Effector CD4-positive, alpha-beta T cell (primary cell): ENCODE data around the gene RNF14.
A peak's percentile ranks its signal among the peaks of the same experiment; 100 is the strongest.

Experiments used
- DNase-seq: peaks from one replicate; pipeline ENCODE4 v3.0.0-alpha.2; 2020

RNF14 gene

DNA sequence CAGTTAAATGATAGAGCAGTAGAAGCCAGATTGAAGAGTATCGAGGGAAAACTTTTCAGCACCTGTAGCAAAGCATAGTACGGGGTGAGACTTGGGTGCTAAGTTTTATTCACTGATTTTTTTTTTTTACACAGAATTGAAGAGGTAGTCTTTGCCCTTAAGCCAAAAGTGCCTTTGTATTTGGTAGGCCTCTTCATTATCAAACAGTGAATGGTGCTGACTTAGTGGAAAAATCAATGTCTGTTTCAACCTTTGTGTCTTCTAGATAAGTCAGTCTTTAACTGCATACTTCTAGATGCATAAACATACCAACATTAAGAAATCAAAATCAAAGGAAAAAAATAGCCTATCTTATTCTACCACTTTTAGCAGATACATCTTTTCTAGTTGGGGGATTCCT, 13.7 kb downstream of the RNF14 start:
- no peak for DNase-seq

DNA sequence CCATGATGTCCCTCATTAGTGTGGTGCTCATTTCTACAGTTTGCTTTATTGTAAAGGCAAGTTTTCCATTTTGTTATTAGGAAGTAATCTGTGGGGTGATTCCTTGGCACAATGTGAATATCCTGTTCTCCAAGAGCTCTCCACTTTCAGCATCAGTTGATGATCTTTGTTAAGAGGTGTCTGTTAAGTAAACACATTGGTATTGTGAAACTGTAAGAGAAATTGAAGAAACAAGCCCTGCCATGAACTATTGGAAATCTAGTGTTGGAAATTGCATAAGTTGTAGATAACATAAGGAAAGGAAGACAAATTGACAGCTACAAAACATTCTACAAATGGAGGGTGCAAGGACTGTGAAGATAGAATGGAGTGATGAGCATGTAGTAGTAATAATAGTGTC, 17.2 kb downstream of the RNF14 start:
- no peak for DNase-seq

DNA sequence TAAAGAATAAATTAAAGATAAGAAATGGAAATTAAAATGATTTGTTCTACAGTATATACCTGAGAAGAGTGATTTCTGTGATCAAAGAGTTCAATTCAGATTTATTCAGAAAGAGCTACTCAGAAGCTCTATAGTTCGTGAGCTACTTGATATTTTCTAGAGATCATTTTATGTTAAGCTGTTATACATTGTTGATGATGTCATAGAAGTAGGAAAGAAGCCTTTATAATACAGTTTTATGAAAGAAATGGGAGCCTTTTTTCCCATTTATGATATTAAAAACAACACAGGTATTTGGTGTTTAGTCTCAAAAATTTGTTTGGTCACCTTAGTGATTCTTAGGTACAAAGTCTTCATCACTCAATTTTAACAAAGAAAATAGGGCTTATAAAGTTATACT, 20.8 kb downstream of the RNF14 start:
- no peak for DNase-seq

DNA sequence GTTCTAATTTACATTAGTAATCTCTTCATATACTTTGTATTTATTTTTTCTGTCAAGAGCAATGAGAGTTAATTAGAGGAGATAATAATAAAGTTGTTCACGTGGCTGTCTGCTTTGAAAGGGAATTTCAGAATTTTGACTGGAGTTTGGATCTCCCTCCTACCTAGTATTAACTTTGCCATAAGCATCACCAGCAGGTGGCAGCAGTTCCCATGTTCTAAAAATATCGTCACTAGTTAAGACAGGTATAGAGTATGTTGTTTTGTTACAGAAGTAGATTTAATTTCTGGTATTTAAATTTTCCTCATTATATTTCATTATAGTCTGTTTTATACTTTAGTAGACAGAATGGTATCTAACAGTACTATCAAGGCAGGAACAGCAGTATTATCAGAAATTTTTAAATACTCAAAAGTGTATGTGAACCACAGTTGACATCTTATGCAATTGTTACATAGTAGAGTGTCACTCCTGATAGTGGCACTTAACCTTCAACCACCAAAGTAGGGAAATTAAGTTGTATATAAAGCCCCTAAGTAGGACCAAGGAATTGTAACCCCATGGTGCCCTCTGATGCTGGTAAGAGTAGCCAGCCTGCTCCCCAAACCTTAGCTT, 23.6 kb downstream of the RNF14 start:
- peak; percentile 80 for DNase-seq

DNA sequence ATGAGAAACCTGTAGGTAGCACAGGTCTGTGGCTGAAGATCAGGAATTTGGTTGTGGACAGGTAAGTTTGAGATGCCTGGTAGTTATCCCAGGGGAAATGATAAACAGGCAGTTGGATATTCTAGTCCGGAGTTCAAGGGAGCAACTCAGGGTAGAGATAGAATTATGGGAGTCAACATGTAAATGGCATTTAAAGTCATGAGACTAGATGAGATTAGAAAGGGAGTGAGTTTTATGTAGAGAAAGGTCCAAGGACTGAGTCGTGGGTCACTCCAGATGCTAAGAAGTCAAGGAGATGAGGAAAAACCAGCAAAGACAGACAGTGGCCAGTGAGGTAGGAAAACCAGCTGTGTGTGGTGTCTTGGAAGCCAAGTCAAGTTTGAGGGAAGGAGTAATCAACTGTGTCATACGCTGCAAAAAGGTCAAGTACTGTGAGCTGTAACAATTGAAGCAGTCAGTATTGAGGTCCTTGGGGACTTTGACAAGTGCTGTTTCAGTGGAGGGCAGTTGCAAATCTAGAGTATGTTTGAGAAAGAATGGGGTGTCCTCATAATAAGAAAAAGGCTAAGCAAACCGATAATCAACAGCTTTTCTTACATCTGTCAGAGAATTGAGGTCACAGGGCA, 25.7 kb downstream of the RNF14 start:
- no peak for DNase-seq

DNA sequence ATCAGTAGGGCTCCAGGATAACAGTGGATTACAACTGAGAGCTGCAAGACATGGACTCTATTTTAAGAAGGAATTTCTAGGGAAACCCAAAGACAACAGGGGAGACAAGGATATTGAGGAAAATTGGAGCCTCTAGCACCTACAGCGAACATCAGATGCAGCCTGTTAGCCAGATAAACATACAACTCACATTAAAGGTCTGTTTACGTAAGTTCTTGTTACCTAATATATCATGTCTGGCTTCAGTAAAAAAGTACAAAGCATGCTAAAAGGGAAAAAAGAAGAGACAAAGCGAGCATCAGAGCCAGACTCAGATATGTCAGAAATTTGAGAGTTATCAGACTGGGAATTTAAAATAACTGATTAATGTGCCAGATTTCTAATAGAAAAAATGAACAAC, 26.8 kb downstream of the RNF14 start:
- no peak for DNase-seq

DNA sequence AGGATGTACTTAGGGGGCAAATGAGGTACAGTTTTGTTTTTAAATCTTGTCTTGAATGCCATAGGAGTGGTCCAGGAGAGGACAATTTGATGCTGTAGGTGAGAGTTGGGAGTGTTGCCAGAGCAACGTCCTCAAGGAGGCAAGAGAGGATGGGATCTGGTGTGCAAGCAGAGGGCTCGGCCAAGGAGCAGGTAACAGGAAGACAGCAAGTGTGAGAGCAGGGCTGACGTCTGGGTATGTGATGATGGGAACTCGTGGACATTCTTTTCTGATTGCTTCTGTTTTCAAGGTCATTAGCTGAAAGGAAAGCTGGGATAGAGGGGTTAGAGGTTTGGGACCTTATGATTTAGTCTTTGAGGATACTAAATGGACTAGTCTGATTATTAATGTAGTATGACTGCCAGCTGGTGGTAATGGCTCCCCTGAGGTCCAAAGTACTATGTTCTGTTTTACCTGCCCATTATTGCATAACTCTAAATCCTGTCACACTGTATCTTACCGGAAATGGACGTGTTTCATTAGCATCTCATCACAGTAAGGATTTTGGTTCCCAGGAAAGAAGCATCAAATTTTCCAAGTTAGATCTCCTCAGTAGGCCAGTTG, 28.6 kb downstream of the RNF14 start:
- DNase-seq: no peak

DNA sequence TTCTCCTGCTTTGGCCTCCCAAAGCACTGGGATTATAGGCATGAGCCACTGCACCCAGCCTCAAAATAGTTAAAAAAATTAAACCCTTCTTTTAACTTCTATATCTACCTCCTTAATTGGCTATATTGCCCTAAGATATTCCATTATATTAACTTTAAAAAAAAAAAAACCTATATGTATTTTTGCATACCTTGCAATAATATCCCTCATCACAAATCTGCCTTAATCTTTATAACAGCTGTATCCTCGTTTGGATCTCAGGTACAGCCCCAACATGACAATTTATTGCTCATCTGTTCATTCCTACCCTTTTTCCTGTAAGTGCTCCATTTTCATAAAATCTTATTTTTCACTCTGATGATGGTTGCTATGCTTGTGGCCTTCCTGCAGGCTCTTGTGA, 31.3 kb downstream of the RNF14 start:
- no peak for DNase-seq

DNA sequence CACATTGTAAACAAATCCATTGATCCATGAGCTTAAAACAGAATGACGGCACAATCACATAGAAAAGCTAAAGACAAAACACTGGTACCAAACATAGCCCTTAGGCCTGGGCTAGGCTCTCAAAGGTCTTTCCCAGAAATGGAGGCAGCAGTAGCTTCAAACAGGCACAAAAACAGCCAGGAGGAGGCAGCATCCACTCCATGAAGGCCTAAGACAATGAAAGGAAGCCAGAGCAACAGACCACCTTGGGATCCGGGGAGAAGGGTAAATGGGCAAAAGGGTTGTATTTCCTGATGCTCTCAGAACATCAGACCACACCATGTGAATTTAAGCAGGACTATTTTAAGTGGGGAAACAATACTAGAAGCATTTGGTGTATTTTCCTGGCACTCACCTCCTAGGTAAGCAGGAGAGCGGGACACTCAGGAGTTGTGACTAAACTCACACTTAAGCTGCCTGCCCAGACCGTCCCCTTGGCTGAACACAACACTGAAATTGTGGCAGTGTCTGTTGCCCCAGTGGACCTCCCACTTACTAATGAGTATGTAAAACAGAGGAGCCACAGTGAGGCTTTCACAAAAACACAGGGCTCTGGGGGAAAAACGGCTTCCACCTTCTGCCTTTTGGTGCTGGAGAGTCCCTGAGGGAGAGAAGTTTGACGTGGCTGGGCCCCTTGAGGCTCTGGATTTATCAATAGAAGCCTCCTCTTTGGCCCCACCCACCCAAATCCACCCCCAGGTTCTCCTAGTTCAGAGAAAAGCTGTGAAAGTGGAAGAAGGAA, 32.0 kb downstream of the RNF14 start:
- no peak for DNase-seq

DNA sequence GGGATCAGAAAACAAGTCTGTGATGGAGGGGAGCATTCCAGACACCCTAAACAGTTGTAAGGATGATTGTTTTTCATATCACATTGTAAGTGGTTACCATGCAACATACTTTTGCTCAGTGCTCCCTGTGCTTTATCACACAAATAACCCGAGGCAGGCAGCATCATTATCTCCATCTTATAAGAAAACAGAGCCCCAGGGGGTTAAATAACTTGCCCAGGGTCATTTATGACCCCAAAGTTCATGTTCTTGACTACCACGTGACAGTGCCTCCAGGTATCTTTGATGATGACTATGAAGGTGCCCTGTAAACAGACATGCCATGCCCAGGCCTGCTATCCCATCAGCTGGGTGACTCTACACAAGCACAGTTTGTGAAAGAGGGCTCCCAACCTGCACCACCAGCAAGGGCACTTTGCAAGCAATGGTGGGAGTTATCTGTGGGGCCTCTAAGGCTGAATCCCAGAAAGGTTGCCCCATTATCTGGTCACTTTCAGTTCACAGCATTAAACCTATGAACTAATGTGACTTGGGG, 34.4 kb downstream of the RNF14 start:
- no peak for DNase-seq

DNA sequence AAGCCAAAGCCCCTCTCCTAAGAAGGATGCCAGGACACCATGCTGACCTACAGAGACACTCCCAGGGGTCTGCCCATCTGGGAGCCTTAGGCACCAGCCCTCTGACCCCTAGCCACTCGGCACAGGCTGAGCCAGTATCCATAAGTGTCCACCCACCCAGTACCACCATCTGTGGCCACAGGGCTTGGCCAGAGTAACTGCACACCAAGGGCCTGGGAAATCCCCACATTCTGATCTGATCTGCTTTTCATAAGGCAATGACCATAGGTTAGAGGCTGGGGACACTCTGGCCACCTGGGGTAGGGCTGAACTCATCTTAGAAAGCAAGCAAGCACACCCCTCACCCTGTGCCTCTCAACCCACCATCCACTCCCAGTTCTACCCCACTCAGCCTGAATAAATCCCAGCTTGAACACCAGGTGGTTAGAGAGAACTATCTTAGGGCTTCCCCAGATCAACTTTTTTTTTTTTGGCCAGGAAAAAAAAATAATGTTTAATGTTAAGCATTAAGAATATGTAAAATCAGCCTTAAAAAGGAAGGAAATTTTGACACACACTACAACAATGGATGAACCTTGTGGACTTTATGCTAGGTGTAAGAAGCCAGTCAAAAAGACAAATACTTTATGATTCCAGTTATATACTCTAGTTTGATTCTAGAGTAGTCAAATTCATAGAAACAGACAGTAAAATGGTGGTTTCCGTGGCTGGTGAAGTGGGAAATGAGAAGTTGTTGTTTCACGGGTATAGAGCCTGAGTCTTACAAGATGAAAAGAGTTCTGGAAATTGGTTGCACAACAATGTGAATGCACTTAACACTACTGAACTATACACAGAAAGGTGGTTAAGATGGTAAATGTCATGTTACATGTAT, 37.7 kb downstream of the RNF14 start:
- DNase-seq: no peak

DNA sequence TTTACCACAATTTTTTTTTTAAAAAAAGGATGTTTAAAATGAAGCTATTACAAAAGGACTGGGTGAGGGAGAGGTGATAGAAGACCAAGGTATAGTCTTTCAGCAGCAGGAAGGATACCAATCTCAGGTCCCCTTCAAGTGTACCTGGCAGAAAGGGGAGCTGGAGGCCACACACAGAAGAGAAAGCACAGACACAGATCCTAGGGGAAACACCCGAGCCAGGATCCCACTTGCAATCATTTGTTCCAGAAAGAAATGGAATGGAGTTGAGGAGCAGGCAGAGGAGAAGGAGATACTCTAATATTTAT, 38.3 kb downstream of the RNF14 start:
- DNase-seq: no peak

DNA sequence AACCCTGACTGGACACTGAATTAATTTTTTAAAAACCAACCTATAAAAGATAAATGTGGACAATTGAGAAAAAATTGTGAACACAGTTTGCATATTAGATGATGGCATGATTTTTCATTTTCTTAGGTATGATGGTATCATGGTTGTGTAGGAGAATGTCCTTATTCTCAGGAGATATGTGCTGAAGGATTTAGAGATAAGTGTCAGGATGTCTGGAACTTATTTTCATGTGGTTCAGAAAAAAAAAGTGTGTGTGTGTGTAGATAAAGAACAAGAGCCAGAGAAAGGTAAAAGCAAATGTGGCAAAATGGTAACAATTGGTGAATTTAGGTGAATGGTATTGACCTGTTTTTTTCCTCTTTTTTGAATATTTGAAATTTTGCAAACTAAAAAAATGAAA, 39.9 kb downstream of the RNF14 start:
- DNase-seq: no peak

DNA sequence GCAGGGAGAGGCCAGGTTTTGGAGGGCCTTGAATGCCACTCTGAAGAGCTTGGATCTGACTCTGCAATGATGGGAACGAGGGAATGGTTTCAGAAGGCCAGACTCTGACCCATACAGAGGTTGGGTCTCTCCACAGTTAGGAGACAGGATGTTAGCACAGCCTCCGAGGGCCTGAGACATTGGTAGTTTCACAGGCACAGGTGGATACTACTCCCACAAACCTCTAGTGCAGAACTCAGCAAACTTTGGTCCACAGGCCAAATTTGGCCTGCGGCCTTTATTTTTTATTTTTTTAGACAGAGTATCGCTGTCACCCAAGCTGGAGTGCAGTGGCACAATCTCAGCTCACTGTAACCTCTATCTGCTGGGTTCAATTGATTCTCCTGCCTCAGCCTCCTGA, 41.0 kb downstream of the RNF14 start:
- DNase-seq: no peak

DNA sequence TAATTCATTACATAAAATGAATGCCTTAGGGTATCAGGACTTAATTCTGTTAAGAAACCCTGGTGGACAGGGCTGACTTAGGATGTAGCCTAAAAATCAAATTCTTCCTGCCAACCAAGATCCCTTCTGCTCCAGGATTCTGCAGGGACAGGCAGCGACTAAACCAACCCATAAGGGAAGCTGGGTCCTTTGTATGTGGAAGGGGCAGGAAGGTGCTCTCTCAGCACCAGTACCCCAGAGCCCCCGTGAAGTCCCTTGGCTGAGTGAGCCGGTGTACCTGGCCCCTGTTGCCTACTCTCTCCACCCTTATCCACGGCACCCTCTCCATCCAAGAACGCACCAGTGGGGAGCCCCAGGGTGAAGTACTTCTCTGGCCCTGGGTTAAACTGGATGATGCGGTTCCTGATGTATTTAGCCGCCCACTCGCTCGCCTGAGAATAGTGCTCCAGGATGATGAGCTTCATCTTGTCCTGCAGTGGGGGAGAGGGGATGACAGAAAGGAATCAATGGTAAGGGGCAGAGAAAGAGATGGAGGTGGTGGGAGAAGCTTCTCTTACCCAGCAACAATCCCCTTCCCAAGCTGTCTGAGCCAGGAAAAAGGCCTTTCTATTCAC, 42.8 kb downstream of the RNF14 start:
- no peak for DNase-seq

DNA sequence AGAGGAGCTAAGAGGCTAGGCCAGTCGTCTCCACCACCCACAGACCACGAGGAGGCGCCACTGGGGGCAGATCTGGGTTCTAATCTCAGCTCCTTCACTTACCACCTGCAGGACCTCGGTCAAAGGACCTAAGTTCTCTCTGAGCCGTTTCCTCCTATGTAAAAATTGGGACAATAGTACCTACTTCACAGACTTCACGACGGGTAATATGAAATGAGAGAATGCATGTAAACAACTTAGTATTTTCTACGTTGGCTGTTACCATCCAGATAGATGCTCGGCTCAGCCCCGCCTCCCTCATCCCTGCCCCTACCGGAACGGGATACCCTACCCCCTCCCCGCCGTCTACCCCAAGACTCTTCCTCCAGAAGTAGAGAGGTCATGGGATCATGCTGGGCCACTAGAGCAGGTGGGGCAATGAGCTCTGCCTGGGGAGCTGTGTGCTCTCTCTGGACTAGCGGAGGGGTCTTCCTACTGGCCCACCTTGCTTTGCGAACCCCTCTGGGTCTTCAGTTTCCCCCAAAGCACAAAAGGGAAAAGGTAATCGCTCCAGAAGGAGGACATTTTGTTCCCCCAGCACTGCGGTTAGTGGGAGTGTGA, 43.4 kb downstream of the RNF14 start:
- DNase-seq: peak; percentile 19

DNA sequence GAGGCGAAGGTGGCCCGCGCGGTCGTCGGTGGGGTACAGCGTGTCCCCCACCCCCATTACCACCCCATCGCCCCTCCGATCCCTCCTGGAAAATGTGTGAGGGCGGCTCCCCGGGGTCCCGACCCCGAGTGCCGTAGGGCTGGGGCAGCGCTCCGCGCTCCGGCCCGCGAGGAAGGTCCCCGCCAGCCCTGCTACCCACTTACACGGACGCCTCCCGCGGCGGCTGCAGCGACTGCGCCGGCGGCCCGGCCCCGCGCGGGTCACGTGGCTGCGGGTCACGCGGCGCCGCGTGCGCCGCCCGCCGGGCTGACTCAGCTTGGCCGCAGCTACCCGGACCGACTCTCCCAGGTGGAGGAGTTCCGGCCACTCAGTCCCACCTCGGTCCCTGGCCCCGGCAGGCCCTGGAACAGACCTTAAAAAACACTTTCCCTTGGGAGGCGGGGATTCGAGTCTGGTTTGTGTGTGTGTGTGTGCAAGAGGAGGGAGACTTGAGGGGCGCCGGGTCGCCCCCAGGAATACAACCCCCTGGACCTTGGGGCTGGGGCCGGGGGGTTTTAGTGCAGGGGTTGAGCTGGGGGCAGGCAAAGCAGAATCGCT, 44.0 kb downstream of the RNF14 start, which contains the start of gene GNPDA1:
Gene GNPDA1 (minus strand): TSS at position 236 of the 597 bp plus-strand sequence. CDS start 992 bp downstream, outside the sequence.
- peak; percentile 56 for DNase-seq

DNA sequence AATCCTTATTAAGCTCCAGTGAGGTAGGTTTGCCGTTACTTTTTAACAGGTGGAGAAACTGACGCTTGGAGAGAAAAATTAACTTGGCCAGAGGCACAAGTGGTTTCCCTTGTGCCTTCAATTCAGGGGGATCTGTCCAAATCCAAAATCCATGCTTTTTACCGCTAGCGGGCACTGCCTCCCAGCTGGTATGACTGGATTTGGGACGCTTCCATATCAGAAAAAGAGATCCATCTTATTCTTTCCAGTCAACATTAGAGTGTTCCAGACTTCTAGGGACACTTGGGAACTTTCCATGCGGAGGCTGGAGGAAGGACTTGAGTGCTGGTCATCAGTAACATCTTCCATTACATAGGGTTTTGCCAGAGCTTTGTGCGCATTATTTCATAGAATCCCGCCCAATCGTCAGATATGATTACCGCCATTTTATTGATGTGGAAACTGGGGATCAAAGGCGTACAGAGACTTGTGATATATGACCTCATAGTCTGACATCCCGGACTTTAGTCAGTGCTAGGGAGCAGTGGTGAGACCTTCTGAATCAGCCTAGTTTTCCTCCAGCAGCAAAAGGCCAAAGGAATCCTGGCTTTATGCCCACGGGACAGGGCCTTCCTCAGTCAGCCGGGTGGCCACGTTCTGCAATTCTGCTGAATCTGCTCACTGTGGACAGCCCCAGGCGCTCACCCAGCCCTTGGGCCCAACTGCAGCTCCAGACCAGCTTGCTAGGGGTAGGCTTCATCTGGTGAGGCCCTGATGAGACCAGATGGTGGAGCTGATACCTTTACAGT, 45.0 kb downstream of the RNF14 start:
- no peak for DNase-seq

DNA sequence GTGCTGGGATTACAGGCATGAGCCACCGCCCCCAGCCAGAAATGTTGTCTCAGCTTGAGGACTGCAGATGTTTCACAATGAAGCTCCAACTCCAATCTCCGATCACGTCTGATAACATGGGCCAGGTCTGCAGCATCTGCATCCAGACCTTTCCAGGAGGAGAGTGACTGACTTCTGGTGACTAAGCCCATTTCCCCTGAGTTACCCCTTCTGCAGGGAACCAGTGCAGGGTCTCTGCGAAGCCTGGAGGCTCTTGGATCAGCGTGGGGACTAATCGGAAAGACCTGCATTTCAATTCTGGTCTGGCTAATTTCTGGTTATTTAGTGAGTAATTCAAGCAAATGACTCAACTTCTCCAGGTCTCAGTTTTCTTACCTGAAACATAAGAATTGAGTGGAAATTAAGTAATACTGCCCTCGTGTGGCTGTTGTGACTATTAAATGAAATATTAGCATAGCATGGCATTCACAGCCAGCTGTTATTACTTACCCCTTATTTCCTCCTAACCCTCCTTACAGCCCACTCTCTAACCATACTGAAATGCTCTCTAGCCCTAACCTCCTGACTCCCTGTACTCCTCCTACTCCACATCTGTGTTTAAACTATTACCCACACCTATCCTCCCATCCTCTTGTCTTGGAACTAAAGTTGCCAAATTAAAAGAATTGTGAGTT, 46.1 kb downstream of the RNF14 start:
- DNase-seq: peak; percentile 48
